GM18498 (cell line): ENCODE measurements around the gene CATSPERZ.

Experiments
- ATAC-seq: cut with Tn5 transposase; IDR thresholded peaks from one replicate; pipeline ENCODE4 v1.9.1; 2021; ENCODE audit warnings: mild to moderate bottlenecking, moderate library complexity; ENCODE audit not compliant: unreplicated experiment

The CATSPERZ gene

DNA sequence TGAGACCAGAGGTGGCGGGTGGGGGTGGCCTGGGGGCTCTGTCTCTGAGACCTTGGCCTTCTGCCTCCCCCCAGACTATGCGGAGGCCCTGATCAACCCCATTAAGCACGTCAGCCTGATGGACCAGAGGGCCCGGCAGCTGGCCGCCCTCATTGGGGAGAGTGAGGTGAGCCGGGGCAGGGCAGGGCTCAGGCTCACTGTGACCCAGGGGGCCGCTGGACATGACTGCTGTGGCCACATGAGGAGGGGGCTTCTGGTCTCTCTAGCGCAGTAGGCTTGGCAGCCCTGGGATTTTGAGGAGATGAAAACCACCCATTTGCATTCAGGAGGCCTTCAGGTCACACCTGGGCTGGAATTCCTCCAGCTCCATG lies 36.2 kb upstream of the CATSPERZ start:
- ATAC-seq = no peak

DNA sequence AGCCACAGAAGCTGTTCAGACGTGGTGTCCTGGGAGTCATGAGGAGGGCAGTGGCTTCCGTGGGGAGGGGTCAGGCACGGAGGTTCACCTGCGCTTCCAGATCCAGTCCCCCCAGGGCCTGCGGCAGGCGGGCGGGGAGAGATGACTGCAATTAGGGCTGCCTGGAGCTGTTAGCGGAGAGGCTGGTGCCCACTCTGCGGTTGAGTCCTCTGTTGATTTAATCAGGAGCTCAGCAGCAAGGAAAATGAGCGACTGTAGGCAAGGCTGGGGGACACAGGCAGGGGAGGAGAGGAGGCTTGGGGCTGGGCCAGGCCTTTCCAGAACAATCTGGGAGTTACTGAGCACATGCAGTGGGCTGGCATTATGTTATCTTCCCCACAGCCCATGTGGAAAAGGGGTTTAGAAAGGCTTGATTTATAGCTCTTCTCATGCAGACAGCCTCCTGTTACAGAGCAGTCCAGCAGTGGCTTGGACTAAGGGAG lies 35.7 kb upstream of the CATSPERZ start:
- no peak for ATAC-seq

DNA sequence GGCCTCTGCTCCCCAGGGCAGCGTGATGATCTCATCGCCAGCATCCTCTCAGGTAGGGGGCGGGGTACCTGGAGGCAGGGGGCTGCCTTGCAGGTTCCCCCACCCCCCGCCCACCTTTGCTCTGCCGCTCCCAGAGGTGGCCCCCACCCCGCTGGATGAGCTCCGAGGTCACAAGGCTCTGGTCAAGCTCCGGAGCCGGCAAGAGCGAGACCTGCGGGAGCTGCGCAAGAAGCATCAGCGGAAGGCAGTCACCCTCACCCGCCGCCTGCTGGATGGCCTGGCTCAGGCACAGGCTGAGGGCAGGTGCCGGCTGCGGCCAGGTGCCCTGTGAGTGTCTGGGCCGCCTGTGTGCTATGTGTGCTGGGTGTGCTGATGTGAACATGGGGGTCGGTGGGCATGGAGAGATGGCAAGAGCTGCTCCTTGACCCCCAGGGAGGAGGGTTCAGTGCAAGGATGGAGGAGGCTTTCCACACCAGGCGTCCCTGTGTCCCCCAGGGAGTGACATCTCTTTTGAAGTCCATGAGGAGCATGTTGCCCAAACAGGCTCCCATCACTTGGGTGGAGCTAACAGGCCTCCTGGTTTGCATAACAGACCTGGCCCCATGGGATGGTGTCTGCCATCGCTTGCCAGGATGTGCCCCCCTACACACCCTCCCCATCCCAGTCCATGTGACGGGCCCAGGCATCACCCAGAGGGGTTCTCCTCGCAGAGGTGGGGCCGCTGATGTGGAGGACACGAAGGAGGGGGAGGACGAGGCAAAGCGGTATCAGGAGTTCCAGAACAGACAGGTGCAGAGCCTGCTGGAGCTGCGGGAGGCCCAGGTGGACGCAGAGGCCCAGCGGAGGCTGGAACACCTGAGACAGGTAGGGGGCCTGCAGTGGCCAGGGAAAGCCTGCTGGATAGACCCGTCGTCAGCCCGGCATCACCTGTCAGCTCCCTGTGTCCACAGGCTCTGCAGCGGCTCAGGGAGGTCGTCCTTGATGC lies 34.7 kb upstream of the CATSPERZ start:
- ATAC-seq = no peak

DNA sequence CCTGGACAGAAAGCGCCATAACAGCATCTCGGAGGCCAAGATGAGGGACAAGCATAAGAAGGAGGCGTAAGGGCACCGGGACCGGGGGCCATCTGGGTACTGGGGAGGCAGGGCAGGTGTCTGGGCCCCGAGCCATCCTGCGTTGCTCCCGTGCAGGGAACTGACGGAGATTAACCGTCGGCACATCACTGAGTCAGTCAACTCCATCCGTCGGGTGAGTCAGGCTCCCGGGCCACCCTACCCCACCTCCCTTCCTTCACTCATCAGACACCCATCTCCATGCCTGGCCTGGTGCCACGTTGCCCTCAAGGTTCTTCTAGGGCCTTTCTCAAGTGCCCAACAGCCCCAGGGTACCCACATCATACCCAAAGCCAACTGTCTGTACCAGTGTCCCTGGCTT lies 33.8 kb upstream of the CATSPERZ start:
- ATAC-seq = no peak

DNA sequence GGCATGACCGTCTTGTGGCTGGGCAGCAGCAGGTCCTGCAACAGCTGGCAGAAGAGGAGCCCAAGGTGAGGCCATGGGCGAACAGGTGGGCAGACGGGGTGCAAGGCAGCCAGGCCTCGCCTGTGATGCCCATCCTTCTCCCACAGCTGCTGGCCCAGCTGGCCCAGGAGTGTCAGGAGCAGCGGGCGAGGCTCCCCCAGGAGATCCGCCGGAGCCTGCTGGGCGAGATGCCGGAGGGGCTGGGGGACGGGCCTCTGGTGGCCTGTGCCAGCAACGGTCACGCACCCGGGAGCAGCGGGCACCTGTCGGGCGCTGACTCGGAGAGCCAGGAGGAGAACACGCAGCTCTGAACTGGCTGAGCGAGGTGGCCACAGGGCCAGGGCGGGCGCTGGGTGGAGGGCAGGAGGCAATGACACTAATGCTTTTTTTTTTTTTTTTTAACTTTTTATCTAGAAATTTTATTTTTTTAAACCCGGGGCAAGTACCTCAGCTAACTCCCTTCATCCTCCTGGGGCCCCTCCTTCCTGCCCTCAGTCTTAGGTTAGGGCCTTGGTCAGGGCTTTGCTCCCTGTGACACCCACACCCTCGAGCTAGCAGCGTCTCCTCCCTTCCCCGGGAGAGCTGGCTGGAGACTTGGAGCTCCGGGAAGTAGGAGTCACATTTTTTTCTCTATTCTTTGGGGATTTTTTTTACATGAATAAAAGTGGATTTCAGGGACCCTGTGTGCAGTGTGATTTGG lies 32.8 kb upstream of the CATSPERZ start:
- no peak for ATAC-seq

DNA sequence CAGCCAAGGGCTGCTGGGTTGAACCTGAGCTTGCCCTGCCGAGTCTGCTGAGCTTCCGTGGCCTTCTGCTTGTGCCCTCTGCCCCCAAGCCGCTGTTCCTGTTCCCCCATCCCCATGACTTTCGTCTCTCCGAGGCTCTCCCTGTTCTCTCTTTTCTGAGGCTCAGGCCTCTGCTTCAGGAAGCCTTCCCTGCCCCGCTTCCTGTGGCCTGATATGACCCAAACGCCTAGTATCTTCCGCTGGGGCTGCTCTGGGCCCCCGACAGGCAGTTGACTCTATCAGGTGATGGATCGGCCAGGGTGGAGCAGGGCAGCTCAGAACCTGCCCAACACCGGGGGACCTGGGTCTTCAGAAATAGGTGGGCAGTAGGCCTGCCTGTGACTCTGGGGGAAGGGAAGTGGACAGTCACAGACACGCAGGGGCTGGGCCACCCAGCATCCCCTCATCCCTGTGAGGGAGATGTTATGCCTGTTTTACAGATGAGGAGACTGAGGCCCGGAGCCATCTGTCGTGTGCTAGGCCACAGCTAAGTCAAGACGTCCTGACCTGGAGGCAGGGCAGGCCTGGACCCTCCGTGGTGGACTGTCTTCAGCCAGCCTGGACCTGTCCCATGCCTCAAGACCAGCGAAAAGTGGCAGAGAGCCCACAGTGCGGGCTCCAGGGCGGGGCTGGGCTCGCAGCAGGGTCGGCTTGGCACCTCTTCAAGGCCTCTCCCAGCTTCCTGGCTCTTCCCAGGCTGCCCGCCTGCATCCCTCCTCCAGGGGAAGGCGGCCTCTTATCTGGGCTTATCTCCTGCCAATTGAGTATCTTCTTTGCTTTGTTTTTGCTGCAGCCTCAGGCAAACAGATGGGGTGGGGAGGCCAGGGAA lies 31.9 kb upstream of the CATSPERZ start:
- ATAC-seq = no peak

DNA sequence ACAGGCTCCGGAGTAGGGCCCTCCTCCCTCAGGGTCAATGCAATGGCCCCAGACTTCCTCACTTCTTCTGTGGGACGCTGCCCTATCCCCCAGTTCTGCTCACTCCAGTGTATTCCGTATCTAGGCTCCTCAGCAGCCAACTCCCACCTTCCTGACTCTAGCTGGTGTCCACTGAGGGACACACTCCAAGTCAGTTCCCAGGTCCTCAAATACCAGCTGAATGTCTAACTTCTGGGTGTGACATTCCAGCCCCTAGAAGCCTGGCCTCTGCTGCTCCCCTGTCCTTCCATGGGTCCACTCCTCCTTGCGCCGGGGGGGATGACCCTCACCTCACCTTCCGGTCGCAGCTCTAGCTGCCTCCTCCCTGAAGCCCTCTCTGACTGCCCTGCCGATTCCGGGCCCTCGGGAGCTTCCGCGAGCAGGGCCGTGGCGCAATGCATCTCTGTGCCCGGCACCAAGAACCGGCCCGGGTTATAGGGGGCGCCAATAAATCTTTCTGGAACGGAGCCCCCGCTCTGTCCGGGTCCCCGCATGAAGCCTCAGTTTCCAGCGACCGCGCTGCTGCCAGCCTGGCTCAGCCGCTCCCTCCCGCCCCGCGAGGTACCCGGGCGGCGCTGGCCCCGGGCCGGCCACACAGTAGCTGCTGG lies 31.1 kb upstream of the CATSPERZ start:
- peak; percentile 6 for ATAC-seq

DNA sequence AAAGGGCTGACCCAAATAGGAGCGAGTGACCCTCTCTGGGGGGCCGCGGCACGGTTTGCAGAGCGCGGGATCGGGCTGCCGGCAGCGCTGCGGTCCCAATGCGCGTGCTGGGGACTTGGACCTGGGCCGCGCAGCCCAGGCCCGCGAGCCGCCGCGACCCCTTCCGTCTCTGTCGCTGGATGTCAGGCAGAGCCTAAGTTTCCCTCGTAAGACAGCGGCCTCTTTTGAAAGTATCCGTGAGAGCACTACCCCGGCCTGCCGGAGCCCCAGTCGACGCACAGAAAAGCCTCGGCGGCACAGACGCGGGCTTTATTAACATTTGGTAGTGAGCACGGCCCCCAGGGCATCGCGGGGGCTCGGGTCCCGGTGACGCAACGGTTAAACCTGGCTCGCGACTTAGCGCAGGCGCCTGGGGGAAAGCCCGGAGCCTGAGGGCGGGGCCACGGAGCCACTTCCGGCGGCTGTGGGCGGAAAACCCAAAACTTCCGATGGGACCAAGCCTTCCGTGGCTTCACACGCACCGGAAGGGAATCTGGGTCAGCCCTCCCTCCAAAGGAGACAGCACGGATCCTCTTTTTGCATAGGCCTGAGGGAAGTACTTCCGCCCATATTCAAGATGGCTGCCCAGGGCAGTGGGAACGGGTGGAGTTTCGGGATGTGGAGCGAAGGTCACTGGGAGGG lies 30.5 kb upstream of the CATSPERZ start:
- ATAC-seq = peak; percentile 66

DNA sequence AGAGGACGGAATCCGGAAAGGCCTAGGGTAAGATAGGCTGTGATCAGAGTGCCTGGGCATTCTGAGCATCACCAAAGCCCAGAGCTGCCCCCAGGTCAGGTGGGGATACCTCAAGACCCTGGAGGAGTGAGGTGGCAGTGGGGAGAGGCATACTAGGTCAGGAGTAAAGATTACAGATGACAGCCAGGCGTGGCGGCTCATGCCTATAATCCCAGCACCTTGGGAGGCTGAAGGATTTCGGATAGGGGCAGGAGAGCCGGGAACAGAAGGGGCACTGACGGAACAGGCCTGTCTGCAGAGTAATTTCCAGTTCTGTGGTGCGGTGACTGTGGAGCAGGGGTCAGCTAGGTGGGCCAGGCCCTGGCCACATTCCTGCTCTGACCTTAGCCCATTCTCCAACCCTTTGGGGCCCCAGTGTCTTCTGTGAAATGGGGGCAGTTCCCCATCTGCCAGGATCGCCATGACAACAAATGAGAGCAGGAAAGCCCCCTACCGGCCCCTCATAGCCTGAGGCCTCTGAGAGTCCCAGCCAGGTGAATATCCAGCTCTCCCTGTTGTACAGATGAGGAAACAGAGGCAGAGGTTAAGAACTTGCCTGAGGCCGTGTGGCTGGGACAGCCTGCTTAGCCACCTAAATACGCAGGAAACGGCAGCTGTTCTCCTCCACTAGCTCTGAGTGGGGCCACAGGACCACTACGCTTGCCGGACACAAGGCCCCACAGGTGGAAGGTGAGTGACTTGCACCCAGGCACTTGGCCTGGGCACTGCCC lies 24.9 kb upstream of the CATSPERZ start:
- ATAC-seq = no peak

DNA sequence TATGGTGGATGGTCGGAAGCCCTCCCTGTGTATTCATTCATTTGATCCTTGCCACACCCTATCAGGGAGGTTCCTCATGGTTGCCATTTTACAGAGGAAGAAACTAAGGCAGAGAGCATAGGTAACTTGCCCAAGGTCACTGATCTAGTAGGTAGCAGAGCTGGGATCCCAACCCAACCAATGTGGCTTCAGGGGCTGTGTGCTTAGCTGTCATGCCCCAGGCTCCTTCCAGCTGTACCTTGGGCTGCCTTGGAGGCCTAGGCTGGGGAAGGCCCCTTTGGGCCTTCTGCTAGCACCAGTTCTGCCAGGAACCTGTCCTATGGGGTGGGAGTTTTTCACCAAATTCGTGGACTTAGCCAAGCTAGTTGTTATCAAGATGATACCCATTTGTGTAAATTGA lies 24.3 kb upstream of the CATSPERZ start:
- ATAC-seq = no peak

DNA sequence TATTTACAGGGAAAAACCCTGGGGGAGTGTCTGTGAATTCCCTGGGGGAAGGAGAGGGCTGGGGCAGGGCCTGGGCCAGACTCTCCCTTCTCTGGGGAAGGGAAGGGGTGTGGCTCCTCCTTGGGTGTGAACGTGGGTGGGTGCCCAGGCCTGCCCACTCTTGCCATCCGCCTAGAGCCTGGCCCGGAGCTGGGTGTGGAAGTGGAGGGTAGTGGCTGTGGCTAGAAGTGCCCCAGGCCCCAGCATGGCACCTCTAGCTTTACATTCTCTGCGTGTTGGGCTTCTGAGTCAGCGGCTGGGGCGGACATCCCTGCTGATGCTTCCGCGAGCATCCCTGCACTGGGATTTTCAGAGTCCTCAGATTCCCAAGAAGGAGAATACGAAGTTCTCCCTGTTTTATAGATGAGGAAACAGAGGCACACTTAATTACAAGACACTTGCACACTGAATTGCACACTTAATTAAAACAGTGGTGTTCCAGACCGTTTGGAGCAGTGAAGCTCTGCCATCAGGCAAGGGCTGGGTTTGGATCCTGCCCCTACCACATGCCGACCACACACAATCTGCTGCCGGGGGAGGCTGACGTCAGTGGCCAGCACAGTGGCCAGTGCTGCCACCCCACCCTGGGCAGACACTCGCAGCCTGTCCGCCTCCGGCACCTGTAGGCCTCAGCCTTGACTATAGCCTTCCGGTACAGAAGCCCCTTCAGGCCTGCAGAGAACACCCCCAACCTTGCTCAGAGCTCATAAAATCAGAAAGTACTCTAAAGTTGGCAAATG lies 23.3 kb upstream of the CATSPERZ start:
- no peak for ATAC-seq

DNA sequence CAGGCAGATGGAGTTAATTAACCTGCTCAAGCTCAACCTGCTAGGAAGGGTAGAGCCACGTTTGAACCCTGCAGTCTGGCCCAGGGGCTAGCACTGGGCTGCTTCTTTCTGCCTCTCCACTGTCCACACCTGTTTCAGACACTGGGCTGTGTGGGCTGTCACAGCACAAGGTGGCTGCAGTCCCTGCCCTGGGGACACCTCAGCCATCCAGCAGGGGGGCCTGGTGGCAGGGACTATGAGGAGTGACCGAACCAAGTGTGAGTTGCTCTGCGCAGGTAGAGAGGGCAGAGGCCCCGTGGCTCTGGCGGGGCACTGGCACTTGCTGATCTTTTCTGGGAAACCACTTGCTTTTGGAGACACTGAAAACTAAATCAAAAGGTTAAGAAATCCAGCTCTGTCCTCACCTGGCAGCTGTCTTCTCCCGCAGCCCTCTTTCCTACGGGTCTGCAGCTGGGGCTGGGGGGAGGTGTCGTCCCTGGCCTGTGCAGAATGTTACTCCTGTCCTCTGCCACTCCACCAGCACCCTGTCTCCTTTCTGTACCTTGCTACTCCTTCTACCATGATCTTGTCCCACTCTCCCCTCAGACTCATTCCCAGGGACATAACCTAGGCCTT lies 21.5 kb upstream of the CATSPERZ start:
- no peak for ATAC-seq

DNA sequence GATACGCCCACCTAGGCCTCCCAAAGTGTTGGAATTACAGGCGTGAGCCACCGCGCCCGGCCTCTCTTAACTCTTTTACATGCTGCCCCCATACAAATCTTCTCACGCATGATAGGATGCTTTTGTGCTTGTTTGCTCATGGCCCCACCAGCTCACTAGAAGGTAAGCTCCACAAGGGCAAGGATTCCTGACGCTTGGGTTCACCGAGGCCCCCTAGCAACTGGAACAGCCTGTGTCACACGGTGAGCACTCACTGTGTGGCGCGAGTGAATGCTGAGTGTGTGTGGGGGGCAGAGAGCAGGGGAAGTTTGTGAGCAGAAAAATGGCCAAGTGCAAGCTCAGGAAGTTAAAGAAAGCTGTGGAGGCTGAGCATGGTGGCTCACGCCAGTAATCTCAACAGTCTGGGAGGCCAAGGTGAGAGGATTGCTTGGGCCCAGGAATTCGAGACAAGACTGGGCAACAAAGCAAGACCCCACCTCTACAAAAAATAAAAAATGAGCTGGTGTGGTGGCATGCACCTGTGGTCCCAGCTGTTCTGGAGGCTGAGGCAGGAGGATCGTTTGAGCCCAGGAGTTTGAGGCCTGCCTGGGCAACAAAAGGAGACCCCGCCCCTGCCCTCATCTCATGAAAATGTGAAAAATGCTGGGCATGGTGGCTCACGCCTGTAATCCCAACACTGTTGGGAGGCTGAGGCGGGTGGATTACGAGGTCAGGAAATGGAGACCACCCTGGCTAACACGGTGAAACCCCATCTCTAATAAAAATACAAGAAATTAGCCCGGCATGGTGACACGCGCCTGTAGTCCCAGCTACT lies 18.0 kb upstream of the CATSPERZ start:
- ATAC-seq = no peak

DNA sequence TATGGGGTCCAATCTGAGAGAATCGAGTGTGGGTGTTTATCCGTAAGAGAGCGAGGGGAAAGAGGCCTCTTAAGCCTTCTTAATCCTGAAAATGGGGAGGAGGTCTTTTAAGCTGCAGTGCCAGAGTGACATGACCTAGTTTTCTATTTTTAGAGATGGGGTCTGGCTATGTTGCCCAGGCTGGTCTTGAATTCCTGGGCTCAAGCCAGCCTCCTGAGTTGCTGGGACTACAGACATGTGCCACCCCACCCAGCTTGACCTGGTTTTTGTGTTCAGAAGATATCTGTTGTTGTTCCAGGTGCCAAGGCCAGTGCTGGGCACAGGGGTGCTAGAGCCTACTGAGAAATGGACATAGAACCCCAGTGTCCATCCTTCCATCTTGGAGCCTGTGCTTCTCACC lies 17.1 kb upstream of the CATSPERZ start:
- ATAC-seq = no peak

DNA sequence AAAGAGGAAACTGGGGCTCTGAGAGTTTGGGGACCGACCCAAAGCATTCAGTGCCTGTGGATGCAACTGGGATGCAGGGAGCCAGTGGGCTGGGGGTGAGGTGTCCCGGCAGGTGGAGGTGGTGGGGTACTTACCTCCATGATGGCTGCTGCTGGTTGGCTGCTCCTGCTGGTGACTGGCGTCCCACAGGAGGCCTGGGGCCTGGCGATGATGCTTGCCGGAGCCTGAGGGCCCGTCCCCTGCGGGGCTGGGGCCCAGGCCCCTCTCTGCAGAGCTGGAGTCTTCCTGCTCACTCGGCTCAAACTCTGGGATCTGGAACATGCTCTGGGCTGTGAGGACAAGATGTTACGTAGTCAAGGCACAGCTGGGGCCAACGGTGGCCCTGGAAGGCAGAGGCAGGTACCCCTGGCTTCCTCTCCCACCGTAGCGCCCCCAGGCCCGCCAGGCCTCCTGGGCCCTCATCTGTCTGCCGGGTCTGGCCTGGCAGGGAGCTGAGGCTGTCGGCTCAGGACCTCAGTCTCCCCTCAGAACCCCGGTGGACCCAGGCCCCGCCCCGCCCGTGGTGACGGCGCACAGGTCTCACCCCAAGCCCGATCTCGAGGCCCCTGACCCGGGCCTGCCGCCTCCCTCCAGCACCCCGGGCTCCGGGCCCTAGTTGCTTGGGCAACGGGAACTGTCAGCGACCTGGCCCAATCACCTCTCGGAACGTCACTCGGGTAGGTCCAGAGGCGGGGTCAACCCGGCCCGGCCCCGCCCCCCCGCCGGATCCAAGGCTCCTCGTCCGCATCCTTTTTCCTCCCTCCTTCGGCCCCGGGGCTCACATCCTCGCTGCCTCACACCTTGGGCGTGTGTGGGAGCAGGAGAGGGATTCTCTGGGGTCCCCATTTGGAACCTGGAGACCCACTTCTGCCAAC lies 15.9 kb upstream of the CATSPERZ start, which contains the start of gene BAD:
Gene BAD (minus strand): TSS at position 618 of the 914 bp plus-strand sequence. CDS start 297 bp downstream, at position 321.
- ATAC-seq = peak; percentile 67
